Upper lobe of left lung (tissue), 6 donors: Measurements from ENCODE around the gene BACE2. TPM values are rescaled to one million over a fixed set of nuclear protein-coding genes. Genes with fewer than 3 reads are reported as not detected.

ENCODE experiments used
- ATAC-seq, 2 donors: fragments of 200-7000 bp; cut with Tn5 transposase; one replicate each; pipeline ENCODE4 v1.9.1; 2022; ENCODE audit warnings: mild to moderate bottlenecking in 2 of 2, moderate library complexity in 2 of 2; ENCODE audit not compliant: low FRiP score in 2 of 2
- DNase-seq, 2 donors: peaks; one replicate each; pipeline ENCODE4 v3.0.0-alpha.2; 2019 to 2020
- H3K27ac ChIP-seq, 4 donors: fragments of 200-600 bp; sonication (generic); one replicate each; pipeline ENCODE4 v1.5.1; 2016 to 2019
- H3K27me3 ChIP-seq, 4 donors: fragments of 200-600 bp; sonication (generic); one replicate each; pipeline ENCODE4 v1.5.1; 2017 to 2019
- H3K36me3 ChIP-seq, 4 donors: fragments of 200-600 bp; sonication (generic); one replicate each; pipeline ENCODE4 v1.5.1; 2016 to 2019
- H3K4me1 ChIP-seq, 4 donors: fragments of 200-600 bp; sonication (generic); one replicate each; pipeline ENCODE4 v1.5.1; 2018 to 2019
- H3K4me3 ChIP-seq, 4 donors: fragments of 200-600 bp; sonication (generic); one replicate each; pipeline ENCODE4 v1.5.1; 2017 to 2019; ENCODE audit warnings: mild to moderate bottlenecking in 2 of 4, moderate library complexity in 1 of 4
- H3K9me3 ChIP-seq, 4 donors: fragments of 200-600 bp; sonication (generic); one replicate each; pipeline ENCODE4 v1.5.1; 2018 to 2019
- EP300 ChIP-seq, 4 donors: sonication (generic); formaldehyde crosslinking; IDR thresholded peaks; one replicate each; pipeline ENCODE4 v1.5.1; 2017; ENCODE audit warnings: antibody characterized with exemption in 4 of 4, control low read depth in 2 of 4
- POLR2A ChIP-seq, 4 donors: fragments of 450-650 bp; IDR thresholded peaks; one replicate each; pipeline ENCODE4 v1.5.1; 2016 to 2017; ENCODE audit warnings: antibody characterized with exemption in 4 of 4, mild to moderate bottlenecking in 2 of 4
- POLR2AphosphoS5 ChIP-seq, 2 donors: sonication (generic); formaldehyde crosslinking; IDR thresholded peaks; one replicate each; pipeline ENCODE4 v1.5.1; 2017; ENCODE audit warnings: antibody characterized with exemption in 2 of 2
- WGBS, 2 donors: methylation state at CpG; one replicate each; pipeline ENCODE4 v1.1.5; 2017 to 2018; 5-methylcytosine and 5-hydroxymethylcytosine counted together
- total RNA-seq, 6 donors: library from RNA; depleted of rRNA in 4 of 6; stranded (reverse); fragments of >200 nt in 4 of 6; gene quantifications; one replicate each; pipeline versions ENCODE4 v1.1.0 to v1.2.1, GENCODE V29; 2016 to 2021
- TF ChIP-seq, protein P1 (sequence below), 6 experiments: fragments of 450-650 bp in 4 of 6; fragments of 200-600 bp in 2 of 6; sonication (generic) in 2 of 6; IDR thresholded peaks; one replicate each; pipeline ENCODE4 v1.5.1; 2016 to 2019; ENCODE audit warnings: antibody characterized with exemption in 6 of 6
- donor health status: DM: no; HTN: no; CAD: no; lungs with moderate emphysema.
- donor health status: DM: no; HTN: yes; CAD: no; lungs with severe emphysema.

The BACE2 gene
- total RNA-seq, 6 donors from 2014 or later = 15.1 to 43.0 (median 26.3) TPM

DNA sequence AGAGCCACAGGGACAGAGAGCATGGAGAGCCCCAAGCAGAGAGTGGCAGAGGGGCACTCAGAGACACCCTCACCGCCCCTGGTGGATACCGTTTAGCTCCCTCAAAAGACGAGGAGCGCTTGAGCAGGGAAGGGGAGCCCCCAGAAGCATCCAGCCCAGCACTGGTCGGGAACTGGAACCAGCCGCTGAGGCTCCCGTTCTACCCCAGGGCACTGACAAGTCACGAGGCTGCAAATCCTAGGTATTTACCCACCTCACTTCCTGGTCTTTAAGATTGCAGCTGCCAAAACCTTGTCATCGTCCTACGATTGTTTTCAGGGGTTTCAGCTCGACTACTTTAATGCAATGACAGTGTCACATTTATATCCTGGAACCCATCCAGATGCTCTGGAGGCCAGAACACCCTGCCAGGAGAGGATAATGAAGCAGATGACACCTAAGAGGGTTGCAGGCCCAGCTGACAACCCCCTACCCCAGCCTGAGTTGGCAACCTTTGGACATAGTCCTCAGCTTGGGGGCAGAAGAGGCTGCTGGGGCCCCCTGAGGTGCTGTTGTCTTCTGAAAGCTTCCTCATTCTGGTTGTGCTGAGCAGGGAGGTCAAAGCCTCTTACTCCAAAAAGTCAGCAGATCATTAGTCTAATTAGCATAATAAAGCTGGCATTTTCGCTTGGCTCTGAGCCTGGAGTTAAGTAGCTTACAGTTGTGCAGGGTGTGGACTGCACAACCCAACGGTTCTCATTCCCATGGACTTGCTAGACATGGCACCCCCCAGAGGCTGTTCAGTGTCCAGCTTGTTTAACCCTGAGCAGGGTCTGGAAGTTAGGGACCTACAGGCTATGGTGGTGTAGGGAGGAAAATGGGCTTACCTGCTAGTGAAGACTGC, 20.6 kb upstream of the BACE2 start:
- H3K36me3 ChIP-seq = no peaks in the 10 kb centered on the region

DNA sequence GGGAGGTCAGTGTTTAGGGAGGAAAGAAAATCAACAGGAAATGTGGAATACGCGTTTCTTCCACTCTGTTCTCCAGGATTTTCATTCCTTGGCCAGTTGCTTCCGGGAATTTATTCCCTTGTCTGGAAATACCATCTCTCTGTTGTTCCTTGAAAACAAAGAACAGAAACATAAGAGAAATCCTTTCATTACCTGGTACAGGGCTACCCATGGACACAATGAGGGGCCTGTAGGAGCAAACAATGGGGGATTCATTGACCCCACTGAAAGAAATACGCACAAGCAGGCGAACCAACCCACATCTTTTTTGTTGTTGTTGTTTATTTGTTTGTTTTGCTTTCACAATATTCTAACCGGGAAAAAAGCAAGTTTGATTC, 20.0 kb upstream of the BACE2 start:
- no peaks in the 10 kb centered on the region for H3K4me1 ChIP-seq
- 64 to 67% methylated on average over 6 of the region's 6 CpGs for WGBS, 2 donors
- H3K4me3 ChIP-seq = no peak overlapping the region
- DNase-seq (no peak), ATAC-seq (no peak)
- H3K27me3 ChIP-seq = no peaks in the 10 kb centered on the region
- no peaks in the 10 kb centered on the region for H3K9me3 ChIP-seq
- H3K36me3 ChIP-seq = no peaks in the 10 kb centered on the region
- TF ChIP-seq POLR2AphosphoS5 (IDR thresholded peaks at IDR 0.05) = no peak
- TF ChIP-seq EP300 (IDR thresholded peaks at IDR 0.05) = no peak
- TF ChIP-seq, protein P1, sequence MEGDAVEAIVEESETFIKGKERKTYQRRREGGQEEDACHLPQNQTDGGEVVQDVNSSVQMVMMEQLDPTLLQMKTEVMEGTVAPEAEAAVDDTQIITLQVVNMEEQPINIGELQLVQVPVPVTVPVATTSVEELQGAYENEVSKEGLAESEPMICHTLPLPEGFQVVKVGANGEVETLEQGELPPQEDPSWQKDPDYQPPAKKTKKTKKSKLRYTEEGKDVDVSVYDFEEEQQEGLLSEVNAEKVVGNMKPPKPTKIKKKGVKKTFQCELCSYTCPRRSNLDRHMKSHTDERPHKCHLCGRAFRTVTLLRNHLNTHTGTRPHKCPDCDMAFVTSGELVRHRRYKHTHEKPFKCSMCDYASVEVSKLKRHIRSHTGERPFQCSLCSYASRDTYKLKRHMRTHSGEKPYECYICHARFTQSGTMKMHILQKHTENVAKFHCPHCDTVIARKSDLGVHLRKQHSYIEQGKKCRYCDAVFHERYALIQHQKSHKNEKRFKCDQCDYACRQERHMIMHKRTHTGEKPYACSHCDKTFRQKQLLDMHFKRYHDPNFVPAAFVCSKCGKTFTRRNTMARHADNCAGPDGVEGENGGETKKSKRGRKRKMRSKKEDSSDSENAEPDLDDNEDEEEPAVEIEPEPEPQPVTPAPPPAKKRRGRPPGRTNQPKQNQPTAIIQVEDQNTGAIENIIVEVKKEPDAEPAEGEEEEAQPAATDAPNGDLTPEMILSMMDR (IDR thresholded peaks at IDR 0.05) = no peak
- TF ChIP-seq POLR2A (IDR thresholded peaks at IDR 0.05) = no peak
- no peak overlapping the region for H3K27ac ChIP-seq

More for the DNA sequence above, 20.6 kb upstream of the BACE2 start:
- no peaks in the 10 kb centered on the region for H3K9me3 ChIP-seq
- WGBS, 2 donors = 64 to 70% methylated on average over 12 to 13 of the region's 13 CpGs
- H3K27me3 ChIP-seq = no peaks in the 10 kb centered on the region
- H3K27ac ChIP-seq = no peak overlapping the region
- ATAC-seq (no peak), DNase-seq (no peak)
- H3K4me3 ChIP-seq = no peak overlapping the region
- H3K4me1 ChIP-seq = no peaks in the 10 kb centered on the region
- TF ChIP-seq POLR2AphosphoS5 (IDR thresholded peaks at IDR 0.05) (no peak), POLR2A (IDR thresholded peaks at IDR 0.05) (no peak), EP300 (IDR thresholded peaks at IDR 0.05) (no peak)
- TF ChIP-seq, protein P1 (IDR thresholded peaks at IDR 0.05) = no peak

DNA sequence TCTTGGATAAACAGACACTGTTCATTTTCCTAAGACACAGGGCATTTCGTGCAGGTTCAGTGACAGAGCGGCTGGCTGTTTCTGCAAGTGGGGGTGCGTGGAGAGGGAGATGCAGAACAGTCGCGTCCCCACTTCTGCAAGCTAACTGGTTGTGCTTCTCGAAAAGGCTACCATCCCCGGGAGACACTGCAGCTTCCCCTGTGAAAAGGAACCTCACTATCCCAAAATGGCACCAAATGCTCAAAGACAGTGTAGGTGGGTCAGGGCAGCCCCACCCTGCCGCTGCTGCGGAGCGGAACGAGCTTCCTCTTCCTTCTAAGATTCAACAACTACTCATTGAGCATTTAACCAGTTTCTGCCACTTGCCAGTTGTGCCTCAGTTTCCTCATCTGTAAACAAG, 19.2 kb upstream of the BACE2 start:
- ATAC-seq = no peak
- DNase-seq = peak in 1 of 2 donors; percentile 36
- Histone ChIP-seq H3K4me3 (no peak overlapping the region), H3K27ac (no peak overlapping the region), H3K27me3 (no peaks in the 10 kb centered on the region), H3K9me3 (no peaks in the 10 kb centered on the region), H3K36me3 (no peaks in the 10 kb centered on the region), H3K4me1 (no peaks in the 10 kb centered on the region)
- no peak for TF ChIP-seq POLR2AphosphoS5 (IDR thresholded peaks at IDR 0.05)
- TF ChIP-seq EP300 (IDR thresholded peaks at IDR 0.05) = no peak
- no peak for TF ChIP-seq POLR2A (IDR thresholded peaks at IDR 0.05)
- TF ChIP-seq, protein P1 (IDR thresholded peaks at IDR 0.05) = no peak
- WGBS, 2 donors = 80 to 95% methylated on average over 11 of the region's 11 CpGs

DNA sequence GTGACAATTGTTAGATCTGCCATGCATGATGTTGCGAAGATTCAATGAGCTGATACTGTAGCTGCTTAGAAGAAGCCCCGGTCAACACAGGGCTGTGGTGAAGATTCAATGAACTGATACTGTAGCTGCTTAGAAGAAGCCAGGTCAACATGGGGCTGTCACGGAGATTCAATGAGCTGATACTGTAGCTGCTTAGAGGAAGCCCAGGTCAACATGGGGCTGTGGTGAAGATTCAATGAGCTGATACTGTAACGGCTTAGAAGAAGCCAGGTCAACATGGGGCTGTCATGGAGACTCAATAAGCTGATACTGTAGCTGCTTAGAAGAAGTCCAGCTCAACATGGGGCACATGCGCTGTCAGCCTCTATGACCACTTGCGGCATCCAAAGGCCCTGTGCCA, 18.8 kb upstream of the BACE2 start:
- no peak overlapping the region for H3K27ac ChIP-seq
- H3K36me3 ChIP-seq = no peaks in the 10 kb centered on the region
- ATAC-seq = no peak
- TF ChIP-seq POLR2AphosphoS5 (IDR thresholded peaks at IDR 0.05) = no peak
- TF ChIP-seq, protein P1 (IDR thresholded peaks at IDR 0.05) = no peak
- 61 to 70% methylated on average over 6 of the region's 6 CpGs for WGBS, 2 donors
- H3K4me1 ChIP-seq = no peaks in the 10 kb centered on the region
- H3K27me3 ChIP-seq = no peaks in the 10 kb centered on the region
- H3K9me3 ChIP-seq = no peaks in the 10 kb centered on the region
- no peak for DNase-seq
- H3K4me3 ChIP-seq = no peak overlapping the region

DNA sequence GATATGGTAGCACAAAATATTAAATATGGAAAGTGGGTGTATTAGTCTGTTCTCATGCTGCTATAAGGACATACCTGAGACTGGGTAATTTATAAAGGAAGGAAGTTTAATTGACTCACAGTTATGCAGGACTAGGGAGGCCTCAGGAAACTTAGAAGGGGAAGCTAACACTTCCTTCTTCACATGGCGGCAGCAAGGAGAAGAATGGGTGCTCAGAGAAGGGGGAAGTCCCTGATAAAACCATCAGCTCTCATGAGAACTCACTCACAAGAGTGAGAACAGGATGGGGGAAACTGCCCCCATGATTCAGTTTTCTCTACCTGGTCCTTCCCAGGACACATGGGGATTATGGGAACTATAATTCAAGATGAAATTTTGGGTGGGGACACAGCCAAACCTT, 15.8 kb upstream of the BACE2 start:
- Histone ChIP-seq H3K27ac (no peak overlapping the region), H3K36me3 (no peaks in the 10 kb centered on the region), H3K27me3 (no peaks in the 10 kb centered on the region), H3K9me3 (no peaks in the 10 kb centered on the region), H3K4me3 (no peak overlapping the region), H3K4me1 (no peaks in the 10 kb centered on the region)
- TF ChIP-seq POLR2A (IDR thresholded peaks at IDR 0.05) = no peak
- DNase-seq (no peak), ATAC-seq (no peak)
- 20 to 25% methylated on average over 1 of the region's 1 CpG for WGBS, 2 donors
